Vagina (tissue), 2 donors: ENCODE results near the gene SCAF11.
"Not testable (repeated sequence)": the region's sequence is repeated elsewhere in the genome, so short reads cannot be mapped to it uniquely, and the experiment has no call there.

ENCODE experiments used
- POLR2A ChIP-seq, 2 donors: fragments of 450-650 bp; IDR thresholded peaks; one replicate each; pipeline ENCODE4 v1.6.1; 2017; ENCODE audit warnings: antibody characterized with exemption in 2 of 2, mild to moderate bottlenecking in 2 of 2, moderate library complexity in 2 of 2
- TF ChIP-seq, protein P1 (sequence below), 3 experiments: fragments of 450-650 bp in 2 of 3; fragments of 200-600 bp in 1 of 3; sonication (generic) in 1 of 3; IDR thresholded peaks; one replicate each; pipeline ENCODE4 v1.5.1; 2017 to 2019; ENCODE audit warnings: antibody characterized with exemption in 3 of 3, mild to moderate bottlenecking in 2 of 3, moderate library complexity in 2 of 3

- TF ChIP-seq, protein P1, sequence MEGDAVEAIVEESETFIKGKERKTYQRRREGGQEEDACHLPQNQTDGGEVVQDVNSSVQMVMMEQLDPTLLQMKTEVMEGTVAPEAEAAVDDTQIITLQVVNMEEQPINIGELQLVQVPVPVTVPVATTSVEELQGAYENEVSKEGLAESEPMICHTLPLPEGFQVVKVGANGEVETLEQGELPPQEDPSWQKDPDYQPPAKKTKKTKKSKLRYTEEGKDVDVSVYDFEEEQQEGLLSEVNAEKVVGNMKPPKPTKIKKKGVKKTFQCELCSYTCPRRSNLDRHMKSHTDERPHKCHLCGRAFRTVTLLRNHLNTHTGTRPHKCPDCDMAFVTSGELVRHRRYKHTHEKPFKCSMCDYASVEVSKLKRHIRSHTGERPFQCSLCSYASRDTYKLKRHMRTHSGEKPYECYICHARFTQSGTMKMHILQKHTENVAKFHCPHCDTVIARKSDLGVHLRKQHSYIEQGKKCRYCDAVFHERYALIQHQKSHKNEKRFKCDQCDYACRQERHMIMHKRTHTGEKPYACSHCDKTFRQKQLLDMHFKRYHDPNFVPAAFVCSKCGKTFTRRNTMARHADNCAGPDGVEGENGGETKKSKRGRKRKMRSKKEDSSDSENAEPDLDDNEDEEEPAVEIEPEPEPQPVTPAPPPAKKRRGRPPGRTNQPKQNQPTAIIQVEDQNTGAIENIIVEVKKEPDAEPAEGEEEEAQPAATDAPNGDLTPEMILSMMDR (IDR thresholded peaks at IDR 0.05), result not testable (repeated sequence)
- not testable (repeated sequence) for TF ChIP-seq POLR2A (IDR thresholded peaks at IDR 0.05)
These were observed 46.7 kb upstream of the SCAF11 start for GRCh38 chr12:46037066-46037465.
